Amniotic stem cell (primary cell): ENCODE data around the gene RGS14.
A peak's percentile ranks its signal among the peaks of the same experiment; 100 is the strongest.
"Not testable (repeated sequence)": the region's sequence is repeated elsewhere in the genome, so short reads cannot be mapped to it uniquely, and the experiment has no call there.

Source experiments
- DNase-seq: peaks from one replicate; lab custom pipeline; 2025; lab: John Stamatoyannopoulos, UW

The RGS14 gene

DNA sequence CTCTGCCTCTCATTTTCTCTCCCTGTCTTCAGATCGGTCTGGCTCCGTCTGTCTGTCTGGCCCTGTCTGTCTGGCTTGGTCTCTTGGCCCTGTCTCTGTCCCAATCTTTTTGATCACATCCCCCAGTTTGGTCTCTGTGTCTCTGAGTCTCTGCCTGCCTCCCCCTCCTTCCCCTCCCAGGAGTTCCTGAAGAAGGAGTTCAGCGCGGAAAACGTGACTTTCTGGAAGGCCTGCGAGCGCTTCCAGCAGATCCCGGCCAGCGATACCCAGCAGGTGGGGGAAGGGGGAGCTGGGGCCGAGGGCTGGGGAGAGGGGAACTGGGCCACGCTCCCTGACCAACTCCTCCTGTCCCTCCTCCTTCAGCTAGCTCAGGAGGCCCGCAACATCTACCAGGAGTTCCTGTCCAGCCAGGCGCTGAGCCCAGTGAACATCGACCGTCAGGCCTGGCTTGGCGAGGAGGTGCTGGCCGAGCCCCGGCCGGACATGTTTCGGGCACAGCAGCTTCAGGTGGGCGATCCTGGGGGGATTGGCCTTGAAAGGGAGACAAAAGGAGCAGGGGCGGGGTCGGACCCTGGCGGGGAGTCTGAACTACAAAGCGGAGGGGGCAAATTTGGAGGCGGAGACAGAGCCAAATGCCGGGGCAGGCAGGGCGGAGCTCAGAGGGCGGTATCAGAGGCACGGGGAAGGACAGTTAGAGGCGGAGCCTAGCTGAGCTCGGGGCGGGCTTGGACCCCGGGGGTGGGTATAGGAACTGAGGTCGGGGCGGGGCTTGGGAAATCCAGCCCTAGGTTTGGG, 9.0 kb downstream of the RGS14 start:
- DNase-seq = no peak

DNA sequence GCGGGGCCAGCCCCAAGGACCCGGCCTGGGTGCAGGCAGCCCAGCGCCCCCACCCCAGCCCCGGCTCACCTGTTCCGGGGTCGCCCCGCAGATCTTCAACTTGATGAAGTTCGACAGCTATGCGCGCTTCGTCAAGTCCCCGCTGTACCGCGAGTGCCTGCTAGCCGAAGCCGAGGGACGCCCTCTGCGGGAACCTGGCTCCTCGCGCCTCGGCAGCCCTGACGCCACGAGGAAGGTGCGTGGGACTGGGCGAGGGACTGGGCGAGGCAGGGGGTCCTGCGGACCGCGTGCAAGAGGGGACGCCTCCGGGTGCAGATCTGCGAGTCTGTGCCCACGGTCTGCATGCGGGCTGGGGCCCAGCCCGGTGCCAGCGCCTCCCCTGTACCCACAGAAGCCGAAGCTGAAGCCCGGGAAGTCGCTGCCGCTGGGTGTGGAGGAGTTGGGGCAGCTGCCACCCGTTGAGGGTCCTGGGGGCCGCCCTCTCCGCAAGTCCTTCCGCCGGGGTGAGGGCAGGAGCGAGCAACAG, 9.7 kb downstream of the RGS14 start:
- no peak for DNase-seq

DNA sequence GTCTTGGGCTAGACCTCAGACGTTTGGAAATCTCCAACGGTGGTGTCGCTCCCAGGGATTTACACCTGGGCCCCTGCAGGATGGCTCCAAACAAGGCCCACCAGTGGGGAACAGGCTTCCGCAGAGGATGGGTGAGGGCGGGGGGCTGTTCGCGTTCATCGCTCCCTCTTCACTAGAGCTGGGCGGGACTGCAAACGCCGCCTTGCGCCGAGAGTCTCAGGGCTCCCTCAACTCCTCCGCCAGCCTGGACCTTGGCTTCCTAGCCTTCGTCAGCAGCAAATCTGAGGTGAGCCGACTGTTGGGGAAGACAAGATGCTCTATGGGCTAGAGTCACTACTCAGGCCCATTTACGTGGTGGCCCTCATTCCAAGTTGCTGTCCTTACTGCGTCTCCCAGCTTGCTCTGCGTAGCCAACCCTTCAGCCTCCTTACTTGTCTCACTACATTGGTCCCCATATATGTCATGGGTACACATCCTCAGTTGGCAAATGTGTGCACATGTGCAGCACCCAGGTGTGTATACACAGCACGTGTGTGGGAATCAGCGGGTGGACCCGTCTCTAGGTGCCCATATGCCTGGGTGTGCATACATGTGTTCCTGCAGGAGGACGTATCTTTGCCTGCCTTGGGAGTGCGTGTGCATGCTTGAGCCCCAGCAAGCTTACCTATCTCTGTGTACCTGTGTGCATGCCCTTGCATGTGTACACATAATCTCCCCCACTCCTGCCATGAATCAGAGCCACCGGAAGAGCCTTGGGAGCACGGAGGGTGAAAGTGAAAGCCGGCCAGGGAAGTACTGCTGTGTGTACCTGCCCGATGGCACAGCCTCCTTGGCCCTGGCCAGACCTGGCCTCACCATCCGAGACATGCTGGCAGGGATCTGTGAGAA, 10.5 kb downstream of the RGS14 start:
- no peak for DNase-seq

DNA sequence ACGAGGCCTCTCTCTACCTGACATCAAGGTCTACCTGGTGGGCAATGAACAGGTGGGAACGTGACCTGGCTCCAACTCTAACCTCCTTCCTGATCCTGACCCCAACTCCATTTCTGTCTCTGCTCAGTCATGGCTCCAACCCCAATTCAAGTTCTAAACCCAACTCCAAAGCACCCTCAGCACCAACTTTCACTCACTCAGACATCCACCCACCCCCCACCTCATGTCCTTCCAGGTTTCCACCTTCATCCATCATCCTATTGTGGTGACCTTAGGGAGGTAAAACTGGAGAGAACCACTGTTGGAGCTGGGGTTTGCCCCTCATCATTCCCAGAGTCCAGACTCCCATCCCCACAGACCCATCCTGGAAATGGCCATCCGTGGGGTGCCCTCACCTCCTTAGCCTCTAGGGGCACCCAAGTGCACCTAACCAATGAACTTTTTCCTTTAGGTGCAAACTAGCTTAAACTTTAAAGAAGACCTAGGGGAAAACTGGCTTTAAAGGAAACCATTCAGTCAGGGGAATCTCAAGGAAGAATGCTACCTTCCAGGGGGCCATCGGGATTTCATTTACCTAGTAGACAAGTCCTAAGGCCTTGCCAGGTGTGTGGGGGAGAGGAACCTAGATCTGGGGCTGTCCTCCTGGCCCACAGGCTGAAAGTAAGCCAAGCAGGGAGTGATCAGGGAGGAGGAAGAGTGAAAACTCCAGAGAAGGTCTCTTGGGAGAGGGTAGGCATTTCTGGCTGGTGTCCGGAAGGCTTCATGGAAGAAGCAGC, 11.3 kb downstream of the RGS14 start:
- no peak for DNase-seq

DNA sequence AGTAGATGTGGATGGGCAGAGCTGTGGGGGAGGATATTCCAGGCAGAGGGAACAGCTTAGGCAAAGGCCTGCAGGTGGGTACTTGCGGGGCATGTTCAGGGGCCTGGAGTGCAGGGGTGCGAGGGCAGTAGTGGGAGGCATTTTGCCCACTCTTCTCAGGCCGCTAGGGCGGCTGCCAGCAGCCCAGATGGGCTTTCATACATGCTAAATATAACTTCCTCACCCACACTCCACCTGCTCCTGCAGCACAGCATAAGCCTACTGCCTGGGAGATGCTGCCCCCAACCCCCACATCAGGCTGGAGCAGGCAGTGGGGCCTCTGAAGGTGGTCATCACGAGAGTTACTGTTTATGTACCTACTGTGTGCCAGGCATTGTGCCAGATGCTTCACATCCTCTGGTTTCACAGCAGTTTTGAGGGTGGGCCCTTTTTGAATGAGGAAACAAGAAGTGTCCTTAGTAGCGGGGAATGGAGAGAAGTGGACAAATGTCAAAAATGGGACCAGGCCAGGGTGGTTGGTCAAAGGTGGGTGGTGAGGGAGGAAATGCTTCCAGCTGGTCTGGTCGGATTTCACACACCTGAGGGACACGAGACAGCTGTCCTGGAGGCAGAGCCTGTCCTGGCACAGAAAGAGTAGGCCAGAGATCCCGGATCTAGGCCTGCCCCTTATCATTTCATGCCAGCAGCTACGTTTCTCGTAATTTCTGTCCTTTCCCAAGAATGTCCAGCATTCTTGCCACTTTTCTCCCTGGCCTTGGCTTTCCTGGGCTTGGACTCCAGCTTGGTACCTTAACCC, 12.1 kb downstream of the RGS14 start:
- DNase-seq = no peak

DNA sequence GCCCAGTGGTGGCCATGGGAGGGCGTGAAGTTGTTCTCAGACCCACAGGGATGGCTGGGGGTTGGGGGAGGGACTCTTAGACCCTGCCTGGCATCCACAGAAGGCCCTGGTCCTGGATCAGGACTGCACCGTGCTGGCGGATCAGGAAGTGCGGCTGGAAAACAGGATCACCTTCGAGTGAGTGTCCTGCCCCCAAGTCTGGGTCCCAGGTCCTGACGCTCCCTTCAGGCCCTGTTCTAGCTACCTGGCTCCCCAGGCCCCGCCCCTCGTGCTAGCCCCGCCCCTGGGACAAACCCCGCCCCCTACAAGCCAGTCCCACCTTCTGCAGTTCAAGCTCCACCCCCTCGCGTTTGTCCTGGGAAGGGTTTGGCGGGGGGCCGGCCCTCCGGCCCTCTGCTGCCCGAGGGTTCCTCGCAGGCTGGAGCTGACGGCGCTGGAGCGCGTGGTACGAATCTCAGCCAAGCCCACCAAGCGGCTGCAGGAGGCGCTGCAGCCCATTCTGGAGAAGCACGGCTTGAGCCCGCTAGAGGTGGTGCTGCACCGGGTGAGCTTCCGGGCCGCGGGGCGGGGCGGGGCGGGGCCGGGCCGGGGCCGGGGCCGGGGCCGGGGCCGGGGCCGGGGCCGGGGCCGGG, 12.9 kb downstream of the RGS14 start:
- peak; percentile 82 for DNase-seq

DNA sequence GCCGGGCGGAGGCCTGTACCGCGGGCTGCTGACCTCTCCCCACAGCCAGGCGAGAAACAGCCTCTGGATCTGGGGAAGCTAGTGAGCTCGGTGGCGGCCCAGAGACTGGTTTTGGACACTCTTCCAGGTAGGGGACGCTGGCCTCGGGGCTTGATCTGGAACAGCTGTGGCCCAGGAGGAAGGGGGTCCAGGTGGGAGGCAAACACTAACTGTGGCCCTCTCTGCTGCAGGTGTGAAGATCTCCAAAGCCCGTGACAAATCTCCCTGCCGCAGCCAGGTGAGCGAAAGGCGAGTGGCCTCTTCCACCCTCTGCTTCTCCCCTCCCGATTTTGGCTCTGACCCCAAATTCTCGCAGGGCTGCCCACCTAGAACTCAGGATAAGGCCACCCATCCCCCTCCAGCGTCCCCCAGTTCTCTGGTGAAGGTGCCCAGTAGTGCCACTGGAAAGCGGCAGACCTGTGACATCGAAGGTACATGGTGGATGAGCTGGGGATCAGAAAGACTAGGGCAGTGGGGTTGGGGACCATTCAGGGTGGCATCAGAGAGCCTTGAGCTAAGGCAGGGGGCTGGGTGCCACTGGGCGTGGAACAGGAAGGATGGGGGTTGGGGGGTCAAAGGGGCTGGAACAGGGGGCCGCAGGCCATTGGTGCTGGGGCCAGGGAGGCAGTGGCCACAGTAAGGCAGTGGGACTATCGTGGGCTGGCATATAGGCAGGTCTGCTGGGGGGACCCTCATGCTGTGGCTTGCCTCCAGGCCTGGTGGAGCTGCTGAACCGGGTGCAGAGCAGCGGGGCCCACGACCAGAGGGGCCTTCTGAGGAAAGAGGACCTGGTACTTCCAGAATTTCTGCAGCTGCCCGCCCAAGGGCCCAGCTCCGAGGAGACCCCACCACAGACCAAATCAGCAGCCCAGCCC, 13.7 kb downstream of the RGS14 start:
- DNase-seq = no peak

DNA sequence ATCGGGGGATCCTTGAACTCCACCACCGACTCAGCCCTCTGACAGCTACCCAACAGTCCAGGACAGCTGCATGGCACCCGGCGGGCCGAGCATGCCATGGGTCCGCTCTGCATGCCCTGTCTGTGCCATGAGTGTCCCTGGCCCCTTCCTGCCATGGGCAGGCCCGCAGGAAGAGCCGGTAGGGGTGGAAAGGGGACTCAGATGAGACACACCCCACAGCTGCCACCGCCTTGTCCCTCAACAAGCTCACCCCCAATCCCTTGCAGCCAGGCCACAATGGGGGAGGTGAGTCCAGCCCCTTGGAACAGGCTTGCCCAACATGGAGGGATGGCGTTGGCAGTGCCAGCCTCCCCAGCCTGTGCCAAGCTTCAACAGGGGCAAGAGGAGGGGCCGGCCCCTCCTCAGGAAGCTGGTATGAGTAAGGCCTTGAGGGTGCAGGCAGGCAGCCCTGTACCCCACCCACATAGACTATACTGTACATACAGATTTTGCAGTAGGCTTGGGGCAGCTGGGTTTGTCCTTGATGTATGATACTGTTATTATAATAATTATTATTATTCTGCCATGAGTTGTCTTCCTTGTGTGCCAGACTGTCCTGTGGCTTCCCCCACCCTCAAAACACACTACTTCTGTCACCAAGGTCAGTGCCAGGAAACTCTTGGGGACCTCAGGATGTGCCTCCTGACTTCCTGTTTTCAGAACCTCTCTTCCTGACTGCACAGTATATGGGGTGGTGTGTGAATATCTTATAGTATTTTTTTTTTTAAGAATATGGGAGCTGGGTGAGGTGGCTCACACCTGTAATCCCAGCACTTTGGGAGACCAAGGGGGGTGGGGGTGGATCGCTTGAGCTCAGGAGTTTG, 14.5 kb downstream of the RGS14 start:
- no peak for DNase-seq

DNA sequence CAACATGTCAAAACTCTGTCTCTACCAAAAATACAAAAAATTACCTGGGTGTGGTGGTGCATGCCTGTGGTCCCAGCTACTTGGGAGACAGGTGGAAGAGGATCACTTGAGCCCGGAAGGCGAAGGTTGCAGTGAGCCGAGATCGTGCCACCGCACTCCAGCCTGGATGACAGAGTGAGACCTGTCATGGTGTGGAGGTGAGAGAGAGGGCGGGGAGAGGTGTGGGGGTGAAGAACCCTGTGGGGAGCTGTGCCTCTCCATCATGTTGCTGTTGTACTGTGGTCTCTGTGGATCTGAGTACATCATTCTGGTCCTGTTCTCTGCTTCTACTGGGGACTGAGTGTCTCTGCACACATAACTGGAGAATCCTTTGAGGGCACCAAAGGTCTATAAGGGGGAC, 15.2 kb downstream of the RGS14 start:
- no peak for DNase-seq

DNA sequence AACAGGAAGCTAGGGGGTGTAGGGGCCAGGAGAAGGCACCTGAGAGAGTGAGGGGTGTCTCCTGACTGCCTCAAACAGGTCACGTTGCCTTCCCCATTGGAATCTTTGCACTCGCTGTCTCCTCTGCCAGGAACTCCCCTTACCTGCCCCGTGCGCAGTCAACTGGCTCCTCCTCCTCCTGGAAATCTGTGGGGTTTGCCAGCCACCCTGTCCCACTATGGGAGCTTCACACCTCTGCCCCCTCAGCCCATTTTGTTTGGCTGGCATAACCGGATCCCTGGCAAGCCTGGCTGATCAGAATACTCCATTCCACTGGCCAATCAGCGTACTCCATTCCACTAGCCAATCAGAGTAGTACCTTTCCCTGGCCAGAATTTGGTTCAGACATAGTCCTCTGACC, 16.1 kb downstream of the RGS14 start:
- DNase-seq = no peak

DNA sequence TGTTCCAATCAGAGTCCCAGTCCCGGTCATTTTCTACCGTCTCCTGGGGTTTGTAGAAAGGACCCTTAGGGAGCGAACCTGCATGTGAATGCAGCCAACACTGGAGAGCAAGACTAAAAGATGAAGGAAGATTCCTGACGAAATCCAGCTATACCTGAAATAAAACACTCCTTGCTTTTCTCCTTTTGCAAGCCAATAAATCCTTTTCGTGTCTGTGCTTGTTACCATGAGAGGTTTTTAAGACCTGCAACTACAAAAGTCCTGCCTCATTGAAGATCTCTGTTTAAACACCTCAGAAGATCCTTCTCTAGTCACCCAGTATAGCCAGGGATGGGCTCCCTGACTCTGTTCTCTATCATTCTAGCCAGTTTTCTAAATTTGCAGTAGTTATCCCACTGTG, 16.5 kb downstream of the RGS14 start:
- no peak for DNase-seq

DNA sequence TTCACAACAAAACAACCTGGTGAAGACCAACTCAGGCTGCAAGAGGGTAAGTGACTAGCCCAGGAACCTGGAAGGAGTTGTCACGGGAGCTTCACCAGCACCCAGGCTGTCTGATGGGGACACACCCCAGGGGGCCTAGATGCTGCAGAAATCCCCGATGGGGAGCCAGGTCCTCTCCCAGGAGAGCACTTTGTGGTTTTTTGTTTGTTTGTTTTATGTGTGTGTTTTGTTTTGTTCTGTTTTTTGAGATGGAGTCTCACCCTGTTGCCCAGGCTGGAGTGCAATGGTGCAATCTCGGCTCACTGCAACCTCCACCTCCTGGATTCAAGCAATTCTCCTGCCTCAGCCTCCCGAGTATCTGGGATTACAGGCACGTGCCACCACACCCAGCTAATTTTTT, 17.8 kb downstream of the RGS14 start:
- not testable (repeated sequence) for DNase-seq

DNA sequence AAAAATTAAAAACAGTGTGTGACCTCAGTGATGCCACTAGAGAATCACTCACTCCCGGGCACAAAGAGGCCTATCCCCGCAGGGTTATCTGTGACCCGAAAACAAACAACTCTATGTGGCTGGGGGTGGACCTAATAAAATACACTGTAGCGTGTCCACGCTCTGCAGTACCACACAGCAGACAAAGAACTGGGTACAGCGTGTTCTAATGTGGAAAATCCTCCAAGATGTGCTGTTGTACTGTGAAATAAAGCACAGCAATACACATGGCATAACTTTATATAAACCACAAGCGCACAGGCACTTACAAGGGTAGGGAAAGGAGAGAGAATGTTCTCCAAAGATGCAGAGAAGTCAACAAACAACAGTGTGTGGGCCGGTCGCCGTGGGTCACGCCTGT, 18.4 kb downstream of the RGS14 start:
- DNase-seq = no peak

DNA sequence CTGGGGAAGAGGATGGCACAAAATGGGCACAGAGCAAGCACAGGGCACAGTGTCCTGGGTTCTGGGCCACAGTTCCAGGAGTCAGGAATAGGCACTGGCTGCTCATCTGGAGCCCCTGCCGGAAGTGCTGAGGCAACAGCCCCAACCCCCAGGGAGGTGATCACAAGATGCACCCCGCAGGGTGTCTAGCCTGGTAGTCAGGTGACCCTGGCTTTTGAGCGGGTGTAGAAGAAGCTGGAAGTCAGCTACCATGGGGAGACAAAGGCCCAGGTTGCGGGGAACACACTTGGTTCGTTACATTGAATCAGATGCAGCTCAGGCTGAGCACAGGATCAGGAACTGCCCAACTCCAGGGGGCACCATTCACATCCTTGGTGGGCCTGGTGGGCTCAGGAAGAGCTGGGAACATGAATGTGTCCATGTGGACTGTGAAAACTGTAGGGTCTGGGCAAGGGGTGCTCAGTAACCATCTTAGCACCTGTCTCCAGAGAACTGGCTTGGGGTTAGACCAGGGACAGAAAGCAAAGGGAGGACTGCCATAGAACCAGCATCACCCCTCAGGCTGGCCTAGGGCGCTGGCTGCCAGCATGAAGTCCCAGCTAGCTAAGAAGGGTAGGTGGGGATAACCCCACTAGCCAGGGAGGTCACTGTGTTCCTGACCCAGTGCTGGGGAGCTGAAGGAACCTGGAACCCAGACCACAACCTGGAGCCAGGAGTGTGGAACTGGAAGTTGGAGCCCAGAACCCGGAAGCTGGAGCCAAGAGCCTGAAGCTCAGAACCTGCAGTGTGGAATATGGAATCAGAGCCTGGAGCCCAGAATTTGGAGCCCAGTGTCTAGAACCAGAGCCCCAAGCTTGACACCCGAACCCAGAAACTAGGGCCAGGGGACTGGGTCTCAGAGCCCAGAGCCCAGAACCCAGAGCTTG, 20.4 kb downstream of the RGS14 start:
- DNase-seq = no peak

DNA sequence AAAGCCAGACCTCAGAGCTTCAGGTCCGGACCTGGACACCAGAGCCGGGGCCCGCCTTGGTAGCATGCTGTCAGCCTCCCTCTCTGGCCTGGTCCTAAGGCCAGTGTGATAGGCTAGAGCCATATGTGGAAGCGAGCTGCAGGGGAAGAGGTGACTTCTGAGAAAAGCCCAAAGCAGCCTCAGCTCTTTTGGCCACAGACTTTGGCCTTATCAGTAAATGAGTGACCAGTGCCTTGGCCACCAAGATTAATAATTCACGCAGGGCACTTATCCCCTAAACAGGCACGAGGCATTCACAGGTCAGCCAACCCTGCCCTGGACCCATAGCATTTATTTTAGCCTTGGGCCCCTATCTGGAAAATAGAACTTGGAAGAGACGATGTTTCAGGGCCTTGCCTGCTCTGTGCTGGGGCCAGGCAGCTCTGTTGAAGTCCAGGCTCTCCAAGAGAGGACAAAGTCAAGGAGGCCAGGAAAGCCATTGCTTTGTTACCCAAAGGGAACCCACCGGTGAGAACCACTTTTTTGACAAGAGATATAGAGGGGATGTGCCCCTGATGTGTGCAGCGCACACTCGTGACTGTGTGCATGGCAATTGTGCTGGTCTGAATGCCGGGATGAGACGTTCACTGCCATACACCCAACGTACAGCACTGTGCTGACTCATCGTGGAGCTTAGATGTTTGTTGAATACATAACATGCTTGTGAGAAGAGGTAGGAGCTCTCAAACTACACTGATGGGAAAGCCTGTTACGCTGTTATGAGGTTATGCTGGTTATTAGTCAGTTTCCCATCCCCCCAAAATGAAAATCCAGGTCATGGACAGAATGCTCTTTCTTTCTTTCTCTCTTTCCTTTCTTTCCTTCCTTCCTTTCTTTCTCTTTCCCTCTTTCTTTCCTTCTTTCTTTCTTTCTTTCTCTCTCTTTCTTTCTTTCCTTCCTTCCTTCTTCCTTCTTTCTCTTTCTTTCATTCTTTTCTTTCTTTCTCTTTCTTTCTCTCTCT, 21.5 kb downstream of the RGS14 start:
- peak; percentile 73 for DNase-seq

DNA sequence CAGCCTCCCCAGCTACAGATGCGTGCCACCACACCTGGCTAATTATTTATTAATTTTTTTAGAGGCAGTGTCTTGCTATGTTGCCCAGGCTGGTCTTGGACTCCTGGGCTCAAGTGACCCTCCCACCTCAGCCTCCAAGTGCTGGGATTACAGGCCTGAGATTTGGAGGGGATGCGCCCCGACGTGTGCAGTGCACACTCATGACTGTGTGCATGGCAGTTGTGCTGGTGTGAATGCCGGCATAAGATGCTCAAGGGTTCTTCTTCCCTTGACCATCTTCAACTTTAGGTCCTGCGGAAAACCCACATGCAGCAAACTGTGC, 23.0 kb downstream of the RGS14 start:
- no peak for DNase-seq
